ENCODE measurements around the gene OR7A17.

The OR7A17 gene

DNA sequence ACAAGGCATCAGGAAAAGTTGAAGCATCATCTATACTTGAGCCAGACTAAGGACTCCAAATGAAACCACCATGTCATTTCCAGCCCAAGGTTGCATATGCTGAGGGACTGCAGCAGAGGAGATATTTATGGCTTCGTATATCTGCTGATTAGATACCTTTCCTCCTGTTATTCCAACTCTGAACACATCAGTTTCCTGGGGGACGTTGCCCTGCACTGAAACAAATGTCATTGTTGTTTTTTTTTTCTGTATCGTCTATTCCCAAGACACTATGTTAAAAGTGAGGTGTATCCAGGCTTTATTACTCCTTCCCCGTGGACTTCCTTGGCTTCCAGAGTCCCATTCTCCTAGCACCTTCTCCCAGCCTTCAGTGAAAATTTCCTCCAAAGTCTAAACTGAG, at the start of gene OR7A17:
Gene OR7A17, minus strand, starts transcription at position 101 of the 400 bp plus-strand sequence. CDS start 4,777 bp downstream, outside the sequence.
- DNase-seq (ENCODE audit: low spot score), result no peak
- in situ Hi-C loops (cut with MboI; ENCODE audit: low pct_unique_long_range_greater_than_20kb, low sequenced_read_pairs, unreplicated experiment), result no loop called here
- TF ChIP-seq, protein P1, sequence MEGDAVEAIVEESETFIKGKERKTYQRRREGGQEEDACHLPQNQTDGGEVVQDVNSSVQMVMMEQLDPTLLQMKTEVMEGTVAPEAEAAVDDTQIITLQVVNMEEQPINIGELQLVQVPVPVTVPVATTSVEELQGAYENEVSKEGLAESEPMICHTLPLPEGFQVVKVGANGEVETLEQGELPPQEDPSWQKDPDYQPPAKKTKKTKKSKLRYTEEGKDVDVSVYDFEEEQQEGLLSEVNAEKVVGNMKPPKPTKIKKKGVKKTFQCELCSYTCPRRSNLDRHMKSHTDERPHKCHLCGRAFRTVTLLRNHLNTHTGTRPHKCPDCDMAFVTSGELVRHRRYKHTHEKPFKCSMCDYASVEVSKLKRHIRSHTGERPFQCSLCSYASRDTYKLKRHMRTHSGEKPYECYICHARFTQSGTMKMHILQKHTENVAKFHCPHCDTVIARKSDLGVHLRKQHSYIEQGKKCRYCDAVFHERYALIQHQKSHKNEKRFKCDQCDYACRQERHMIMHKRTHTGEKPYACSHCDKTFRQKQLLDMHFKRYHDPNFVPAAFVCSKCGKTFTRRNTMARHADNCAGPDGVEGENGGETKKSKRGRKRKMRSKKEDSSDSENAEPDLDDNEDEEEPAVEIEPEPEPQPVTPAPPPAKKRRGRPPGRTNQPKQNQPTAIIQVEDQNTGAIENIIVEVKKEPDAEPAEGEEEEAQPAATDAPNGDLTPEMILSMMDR (IDR thresholded peaks at IDR 0.05; ENCODE audit: extremely low read depth, insufficient read depth, missing control alignments), result no peak

DNA sequence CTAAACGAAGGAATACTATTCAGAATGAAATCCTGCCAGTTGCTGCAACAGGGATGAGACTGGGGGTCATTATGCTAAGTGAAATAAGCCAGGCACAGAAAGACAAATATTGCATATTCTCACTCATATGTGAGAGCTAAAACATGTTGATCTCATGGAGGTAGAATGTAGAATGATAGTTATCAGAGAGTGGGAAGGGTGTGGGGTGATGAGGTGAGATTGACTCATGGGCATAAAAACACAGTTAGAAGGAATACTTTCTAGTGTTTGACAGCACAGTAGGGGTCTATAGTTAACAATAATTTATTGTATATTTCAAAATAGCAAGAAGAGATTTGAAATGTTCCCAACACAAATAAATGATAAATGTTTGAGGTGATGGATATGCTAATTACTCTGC, 47.6 kb upstream of the OR7A17 start:
- no peak for DNase-seq (ENCODE audit: low spot score)
- TF ChIP-seq, protein P1 (IDR thresholded peaks at IDR 0.05; ENCODE audit: extremely low read depth, insufficient read depth, missing control alignments), result no peak
- in situ Hi-C loops (cut with MboI; ENCODE audit: low pct_unique_long_range_greater_than_20kb, low sequenced_read_pairs, unreplicated experiment), result no loop called here

DNA sequence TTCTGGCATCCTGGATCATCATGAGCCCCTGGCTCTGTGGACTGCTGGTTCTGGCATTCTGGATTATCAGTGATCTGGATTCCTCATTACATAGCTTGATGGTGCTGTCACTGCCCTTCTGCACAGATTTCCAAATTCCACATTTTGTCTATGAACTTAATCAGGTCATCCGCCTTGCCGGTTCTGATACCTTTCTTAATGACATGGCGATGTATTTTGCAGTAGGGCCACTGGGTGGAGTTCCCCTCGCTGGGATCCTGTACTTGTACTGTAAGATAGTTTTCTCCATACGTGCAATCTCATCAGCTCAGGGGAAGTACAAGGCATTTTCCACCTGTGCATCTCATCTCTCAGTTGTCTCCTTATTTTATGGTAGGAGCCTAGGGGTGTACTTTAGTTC, 30.9 kb upstream of the OR7A17 start:
- TF ChIP-seq, protein P1 (IDR thresholded peaks at IDR 0.05; ENCODE audit: extremely low read depth, insufficient read depth, missing control alignments), result no peak
- in situ Hi-C loops (cut with MboI; ENCODE audit: low pct_unique_long_range_greater_than_20kb, low sequenced_read_pairs, unreplicated experiment), result no loop called here
- no peak for DNase-seq (ENCODE audit: low spot score)

DNA sequence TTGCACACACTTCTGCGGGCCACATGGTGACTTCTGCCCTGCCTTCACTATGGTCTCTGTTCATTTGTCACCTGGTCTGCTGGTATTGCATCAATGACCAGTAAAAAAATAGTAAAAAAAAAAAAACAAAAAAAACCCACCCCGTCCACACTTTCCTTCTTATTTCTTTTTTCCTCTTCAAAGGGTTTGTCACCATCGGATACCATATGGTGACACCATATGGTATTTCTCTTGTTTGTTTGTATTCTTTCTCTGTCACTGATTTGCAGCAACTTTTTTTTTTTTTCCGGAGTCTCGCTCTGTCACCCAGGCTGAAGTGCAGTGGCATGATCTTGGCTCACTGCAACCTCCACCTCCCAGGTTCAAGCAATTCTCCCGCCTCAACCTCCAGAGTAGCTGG, 29.2 kb upstream of the OR7A17 start:
- no peak for DNase-seq (ENCODE audit: low spot score)
- in situ Hi-C loops (cut with MboI; ENCODE audit: low pct_unique_long_range_greater_than_20kb, low sequenced_read_pairs, unreplicated experiment), result no loop called here
- TF ChIP-seq, protein P1 (IDR thresholded peaks at IDR 0.05; ENCODE audit: extremely low read depth, insufficient read depth, missing control alignments), result no peak

DNA sequence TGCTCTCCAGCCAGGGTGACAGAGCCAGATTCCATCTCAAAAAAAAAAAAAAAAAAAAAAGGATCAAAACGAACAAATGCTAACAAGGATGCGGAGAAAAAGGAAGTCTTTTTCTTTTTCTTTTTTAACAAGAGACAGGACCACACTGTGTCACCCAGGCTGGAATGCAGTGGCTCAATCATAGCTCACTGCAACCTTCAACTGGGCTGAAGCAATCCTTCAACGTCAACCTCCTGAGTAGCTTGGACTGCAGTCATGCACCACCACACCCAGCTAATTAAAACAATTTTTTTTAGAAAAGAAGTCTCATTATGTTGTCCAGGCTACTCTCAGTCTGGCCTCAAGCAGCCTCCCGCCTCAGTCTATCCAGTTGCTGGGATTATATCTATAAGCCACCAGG, 20.8 kb upstream of the OR7A17 start:
- TF ChIP-seq, protein P1 (IDR thresholded peaks at IDR 0.05; ENCODE audit: extremely low read depth, insufficient read depth, missing control alignments), result no peak
- DNase-seq (ENCODE audit: low spot score), result no peak
- in situ Hi-C loops (cut with MboI; ENCODE audit: low pct_unique_long_range_greater_than_20kb, low sequenced_read_pairs, unreplicated experiment), result no loop called here

DNA sequence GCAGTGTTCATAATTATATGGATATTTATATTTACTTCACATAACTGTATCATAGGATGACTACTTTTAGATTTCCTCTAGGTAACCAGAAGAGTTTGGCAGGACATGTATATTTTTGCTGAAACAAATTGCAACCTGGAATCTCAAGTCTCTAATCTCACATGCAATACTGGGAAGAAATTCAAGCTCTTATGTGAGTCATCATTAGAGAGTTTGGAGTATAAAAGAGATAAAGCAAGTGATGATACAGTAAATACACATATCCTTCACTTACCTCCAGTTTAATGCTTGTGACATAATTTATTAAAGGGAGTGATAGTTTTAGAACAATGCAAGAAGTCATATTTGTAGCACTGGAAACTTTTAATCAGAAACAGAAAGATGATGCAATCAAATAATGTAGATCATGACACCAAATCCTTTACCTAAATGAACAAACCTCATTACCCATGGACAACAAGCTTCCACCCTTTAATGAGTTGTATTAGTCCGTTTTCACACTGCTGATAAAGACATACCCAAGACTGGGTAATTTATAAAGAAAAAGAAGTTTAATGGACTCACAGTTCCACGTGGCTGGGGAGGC, 15.8 kb upstream of the OR7A17 start:
- TF ChIP-seq, protein P1 (IDR thresholded peaks at IDR 0.05; ENCODE audit: extremely low read depth, insufficient read depth, missing control alignments), result no peak
- in situ Hi-C loops (cut with MboI; ENCODE audit: low pct_unique_long_range_greater_than_20kb, low sequenced_read_pairs, unreplicated experiment), result no loop called here
- DNase-seq (ENCODE audit: low spot score), result no peak

Data from GM13977 (cell line).